Neural crest cell (in vitro differentiated cells): ENCODE results near the gene DYNLT3. TPM values are rescaled to one million over a fixed set of nuclear protein-coding genes. Genes with fewer than 3 reads are reported as not detected.

ENCODE experiments used
- DNase-seq: peaks from one replicate; pipeline ENCODE4 v3.0.0; 2021; ENCODE audit warnings: low read depth, mixed read lengths, low spot score
- H3K27ac Mint-ChIP-seq: one replicate; pipeline ENCODE4 v1.8.0; 2021; ENCODE audit warnings: mild to moderate bottlenecking, mixed read lengths; ENCODE audit not compliant: unreplicated experiment
- H3K27me3 Mint-ChIP-seq: 2 replicates; pipeline ENCODE4 v1.8.0; 2021; ENCODE audit warnings: low read depth, mild to moderate bottlenecking, mixed read lengths
- H3K36me3 Mint-ChIP-seq: 2 replicates; pipeline ENCODE4 v1.8.0; 2021; ENCODE audit warnings: low read depth, mild to moderate bottlenecking, mixed read lengths
- H3K4me1 Mint-ChIP-seq: 2 replicates; pipeline ENCODE4 v1.8.0; 2021; ENCODE audit warnings: mixed read lengths
- H3K4me3 Mint-ChIP-seq: one replicate; pipeline ENCODE4 v1.8.0; 2021; ENCODE audit warnings: mild to moderate bottlenecking, mixed read lengths
- H3K9me3 Mint-ChIP-seq: 2 replicates; pipeline ENCODE4 v1.8.0; 2021; ENCODE audit warnings: mixed read lengths
- CTCF ChIP-seq: fragments of 200-600 bp; sonication (generic); conservative IDR thresholded peaks from 2 replicates; pipeline ENCODE4 v1.5.0; 2021; ENCODE audit warnings: antibody characterized with exemption, mild to moderate bottlenecking
- total RNA-seq: library from RNA; stranded (reverse); gene quantifications from 2 replicates; pipeline ENCODE4 v1.2.1, GENCODE V29; 2021

The DYNLT3 gene
- total RNA-seq, 1 donor from 2014 or later = 7.7 TPM

GRCh38 chrX:37872303-37872655 is 24.9 kb upstream of the DYNLT3 start:
- H3K36me3 Mint-ChIP-seq = peaks cover under 1% of the 10 kb centered on the region
- no peak for TF ChIP-seq CTCF
- no peak for DNase-seq
- H3K4me3 Mint-ChIP-seq = no peak overlapping the region
- H3K4me1 Mint-ChIP-seq = no peaks in the 10 kb centered on the region
- peaks cover 18% of the 10 kb centered on the region for H3K9me3 Mint-ChIP-seq
- H3K27ac Mint-ChIP-seq = no peak overlapping the region
- no peaks in the 10 kb centered on the region for H3K27me3 Mint-ChIP-seq

- Mint-ChIP-seq H3K4me1 (no peaks in the 10 kb centered on the region), H3K27me3 (no peaks in the 10 kb centered on the region), H3K27ac (no peak overlapping the region), H3K9me3 (peaks cover 21% of the 10 kb centered on the region), H3K36me3 (peaks cover 5% of the 10 kb centered on the region), H3K4me3 (no peak overlapping the region)
- no peak for DNase-seq
- no peak for TF ChIP-seq CTCF
These were observed 24.4 kb upstream of the DYNLT3 start for GRCh38 chrX:37871626-37872302.

- Mint-ChIP-seq H3K27ac (no peak overlapping the region), H3K27me3 (no peaks in the 10 kb centered on the region), H3K4me1 (no peaks in the 10 kb centered on the region), H3K9me3 (peaks cover 22% of the 10 kb centered on the region), H3K36me3 (peaks cover 5% of the 10 kb centered on the region), H3K4me3 (no peak overlapping the region)
- no peak for DNase-seq
- TF ChIP-seq CTCF = no peak
These were observed 20.3 kb upstream of the DYNLT3 start for GRCh38 chrX:37867536-37868153.

GRCh38 chrX:37863728-37864127 is 16.4 kb upstream of the DYNLT3 start:
- H3K4me1 Mint-ChIP-seq = no peaks in the 10 kb centered on the region
- H3K9me3 Mint-ChIP-seq = peaks cover 21% of the 10 kb centered on the region
- no peak for DNase-seq
- no peaks in the 10 kb centered on the region for H3K27me3 Mint-ChIP-seq
- TF ChIP-seq CTCF = no peak
- no peak overlapping the region for H3K4me3 Mint-ChIP-seq
- H3K36me3 Mint-ChIP-seq = peaks cover 7% of the 10 kb centered on the region
- H3K27ac Mint-ChIP-seq = no peak overlapping the region

GRCh38 chrX:37862851-37863250 is 15.5 kb upstream of the DYNLT3 start:
- Mint-ChIP-seq H3K9me3 (peaks cover 16% of the 10 kb centered on the region), H3K27me3 (no peaks in the 10 kb centered on the region), H3K36me3 (peaks cover 7% of the 10 kb centered on the region), H3K4me1 (no peaks in the 10 kb centered on the region), H3K4me3 (no peak overlapping the region), H3K27ac (no peak overlapping the region)
- no peak for TF ChIP-seq CTCF
- no peak for DNase-seq
